Measurements from ENCODE around the gene RAB7A.

DNA sequence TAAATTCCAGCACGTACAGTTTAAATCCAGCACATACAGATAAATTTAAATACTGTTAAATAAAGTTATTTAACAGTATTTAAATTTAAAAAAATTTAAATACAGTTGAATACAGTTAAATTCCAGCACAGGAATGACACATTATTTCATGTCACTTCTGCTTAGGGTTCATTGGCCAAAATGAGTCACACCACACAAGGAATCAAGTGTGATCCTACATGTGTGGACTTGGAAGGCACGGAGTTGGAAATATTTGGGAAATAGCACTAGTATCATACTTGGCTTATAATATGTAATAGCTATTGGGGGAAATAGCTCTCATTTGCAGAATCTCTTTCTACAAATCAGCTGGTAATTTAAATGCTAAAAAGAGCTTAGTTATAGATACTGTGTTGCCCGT is 10.6 kb downstream of the RAB7A start:
- no peak for TF ChIP-seq EZH2phosphoT487 (IDR thresholded peaks at IDR 0.05)
- TF ChIP-seq, protein P1, sequence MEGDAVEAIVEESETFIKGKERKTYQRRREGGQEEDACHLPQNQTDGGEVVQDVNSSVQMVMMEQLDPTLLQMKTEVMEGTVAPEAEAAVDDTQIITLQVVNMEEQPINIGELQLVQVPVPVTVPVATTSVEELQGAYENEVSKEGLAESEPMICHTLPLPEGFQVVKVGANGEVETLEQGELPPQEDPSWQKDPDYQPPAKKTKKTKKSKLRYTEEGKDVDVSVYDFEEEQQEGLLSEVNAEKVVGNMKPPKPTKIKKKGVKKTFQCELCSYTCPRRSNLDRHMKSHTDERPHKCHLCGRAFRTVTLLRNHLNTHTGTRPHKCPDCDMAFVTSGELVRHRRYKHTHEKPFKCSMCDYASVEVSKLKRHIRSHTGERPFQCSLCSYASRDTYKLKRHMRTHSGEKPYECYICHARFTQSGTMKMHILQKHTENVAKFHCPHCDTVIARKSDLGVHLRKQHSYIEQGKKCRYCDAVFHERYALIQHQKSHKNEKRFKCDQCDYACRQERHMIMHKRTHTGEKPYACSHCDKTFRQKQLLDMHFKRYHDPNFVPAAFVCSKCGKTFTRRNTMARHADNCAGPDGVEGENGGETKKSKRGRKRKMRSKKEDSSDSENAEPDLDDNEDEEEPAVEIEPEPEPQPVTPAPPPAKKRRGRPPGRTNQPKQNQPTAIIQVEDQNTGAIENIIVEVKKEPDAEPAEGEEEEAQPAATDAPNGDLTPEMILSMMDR (IDR thresholded peaks at IDR 0.05), result no peak
